ENCODE measurements around the gene FCHSD2. TPM values are rescaled to one million over a fixed set of nuclear protein-coding genes. Genes with fewer than 3 reads are reported as not detected.

Gene FCHSD2
- total and polyA plus RNA-seq, 2 of the 8 experiments (the other 6 are each of a cell fraction or from before 2014, with no cell fraction given): 4.1 to 7.8 TPM

- no peaks in the 10 kb centered on the region for H3K36me3 ChIP-seq (ENCODE audit: control insufficient read depth in 2 of 4, insufficient read depth in 4 of 4, low read length in 3 of 4)
- no peak overlapping the region for H4K8ac ChIP-seq (ENCODE audit: extremely low read depth, insufficient read depth, low read length)
- H2BK5ac ChIP-seq (ENCODE audit: low read depth, low read length): no peak overlapping the region
- FAIRE-seq (no peak), DNase-seq (ENCODE audit: low read depth in 1 of 2, low spot score in 2 of 2) (no peak)
- no peak overlapping the region for H4K91ac ChIP-seq (replicated peaks; ENCODE audit: insufficient read length, low read length)
- H3K4ac ChIP-seq (replicated peaks; ENCODE audit: insufficient read length, low read depth, low read length): no peak overlapping the region
- no peak overlapping the region for H3K18ac ChIP-seq (ENCODE audit: extremely low read depth, low read length)
- H3K4me3 ChIP-seq (ENCODE audit: extremely low read depth in 1 of 4, insufficient read depth in 2 of 4, low read depth in 3 of 4, low read length in 4 of 4): no peak overlapping the region
- CTCF ChIA-PET (ENCODE audit: partially characterized antibody): no interaction called here
- no peaks in the 10 kb centered on the region for H3K9me3 ChIP-seq (ENCODE audit: insufficient read depth in 2 of 2, low read depth in 1 of 2, low read length in 1 of 2)
- no peak overlapping the region for H3K4me2 ChIP-seq (ENCODE audit: insufficient read depth in 1 of 2, low read depth in 2 of 2, low read length in 2 of 2)
- H4K5ac ChIP-seq (ENCODE audit: insufficient read length, low read depth, low read length): no peak overlapping the region
- no peaks in the 10 kb centered on the region for H3K23me2 ChIP-seq (ENCODE audit: low read depth, low read length)
- H4K20me1 ChIP-seq (replicated peaks in 1 of 2; ENCODE audit: control insufficient read depth in 1 of 2, insufficient read depth in 2 of 2, low read length in 2 of 2): no peaks in the 10 kb centered on the region
- H3K14ac ChIP-seq (ENCODE audit: insufficient read length): no peak overlapping the region
- H3K4me1 ChIP-seq (replicated peaks in 1 of 4; ENCODE audit: control insufficient read depth in 3 of 4, insufficient read depth in 4 of 4, low read length in 3 of 4): no peaks in the 10 kb centered on the region
- no peak overlapping the region for H2BK20ac ChIP-seq (ENCODE audit: low read length)
- no peak overlapping the region for H3K9ac ChIP-seq (replicated peaks in 1 of 4; ENCODE audit: extremely low read depth in 1 of 4, low read depth in 3 of 4, low read length in 3 of 4)
- WGBS, 2 experiments (ENCODE audit: extremely low coverage in 1 of 2, insufficient coverage in 1 of 2, insufficient read length in 1 of 2, insufficient replicate concordance in 2 of 2, low coverage in 1 of 2, low lambda C conversion rate in 2 of 2, missing lambda C conversion rate in 1 of 2): 89% methylated on average over 6 of the region's 6 CpGs; no CpG with 5 or more reads in 1 of the 2 experiments
- no peak overlapping the region for H3K56ac ChIP-seq (replicated peaks; ENCODE audit: insufficient read length, low read depth, low read length)
- no peak overlapping the region for H2BK120ac ChIP-seq (replicated peaks; ENCODE audit: low read depth, low read length)
- no peak overlapping the region for H3K23ac ChIP-seq (ENCODE audit: insufficient read length)
- H2AK5ac ChIP-seq (ENCODE audit: low read depth, low read length): no peak overlapping the region
- H2BK12ac ChIP-seq (ENCODE audit: low read depth, low read length): no peak overlapping the region
- H2AFZ ChIP-seq (ENCODE audit: low read length): no peak overlapping the region
- no peaks in the 10 kb centered on the region for H3K79me1 ChIP-seq (ENCODE audit: low read depth, low read length)
- POLR2A ChIA-PET (ENCODE audit: partially characterized antibody): no interaction called here
- H2BK15ac ChIP-seq (ENCODE audit: low read length): no peak overlapping the region
- no peak overlapping the region for H3K27ac ChIP-seq (ENCODE audit: low read depth, low read length)
- H3K79me2 ChIP-seq (ENCODE audit: control insufficient read depth in 1 of 2, insufficient read depth in 2 of 2, low read length in 2 of 2): no peaks in the 10 kb centered on the region
- no peaks in the 10 kb centered on the region for H3K27me3 ChIP-seq (replicated peaks in 1 of 4; ENCODE audit: control insufficient read depth in 3 of 4, extremely low read depth in 1 of 4, insufficient read depth in 3 of 4, low read length in 3 of 4)
- TF ChIP-seq GTF2F1 (IDR thresholded peaks at IDR 0.05; ENCODE audit: borderline replicate concordance, low read depth, low read length) (no peak), POLR2A (IDR thresholded peaks at IDR 0.05; ENCODE audit: control extremely low read depth in 1 of 2, low read depth in 2 of 2, low read length in 2 of 2) (no peak), ZNF274 (IDR thresholded peaks at IDR 0.05; ENCODE audit: borderline replicate concordance, extremely low read depth, low read length) (no peak), TAF7 (optimal IDR thresholded peaks at IDR 0.05; ENCODE audit: borderline replicate concordance, low read depth, low read length) (no peak), PHF8 (conservative IDR thresholded peaks at IDR 0.05; ENCODE audit: low read depth, low read length) (no peak), EGR1 (IDR thresholded peaks at IDR 0.05; ENCODE audit: borderline replicate concordance, low read depth, low read length) (no peak), CBX8 (IDR thresholded peaks at IDR 0.05; ENCODE audit: borderline replicate concordance, low read depth, low read length) (no peak), RBBP5 (IDR thresholded peaks at IDR 0.05; ENCODE audit: borderline replicate concordance, low read depth, low read length) (no peak), HDAC2 (IDR thresholded peaks at IDR 0.05; ENCODE audit: borderline replicate concordance in 1 of 2, low read depth in 2 of 2, low read length in 2 of 2) (no peak), TBP (IDR thresholded peaks at IDR 0.05; ENCODE audit: low read depth, low read length) (no peak), SP1 (IDR thresholded peaks at IDR 0.05; ENCODE audit: low read depth, low read length) (no peak), NANOG (IDR thresholded peaks at IDR 0.05; ENCODE audit: insufficient read depth, low read depth, low read length, poor library complexity, severe bottlenecking) (no peak), HDAC6 (IDR thresholded peaks at IDR 0.05; ENCODE audit: low read depth, low read length) (no peak), CHD2 (IDR thresholded peaks at IDR 0.05; ENCODE audit: low read length) (no peak), TCF12 (IDR thresholded peaks at IDR 0.05; ENCODE audit: low read depth, low read length) (no peak)
Observed at GRCh38 chr11:72972496-72973128, 169.5 kb downstream of the FCHSD2 start.
